Activated CD4-positive, alpha-beta T cell treated with anti-CD3 and anti-CD28 coated beads for 4 hours (primary cell): ENCODE data around the gene FKBP15.
"Not testable (repeated sequence)": the region's sequence is repeated elsewhere in the genome, so short reads cannot be mapped to it uniquely, and the experiment has no call there.

Experiments
- DNase-seq, 2 donors: peaks; one replicate each; pipeline ENCODE4 v3.0.0-alpha.2; 2020

FKBP15 gene, protein sequence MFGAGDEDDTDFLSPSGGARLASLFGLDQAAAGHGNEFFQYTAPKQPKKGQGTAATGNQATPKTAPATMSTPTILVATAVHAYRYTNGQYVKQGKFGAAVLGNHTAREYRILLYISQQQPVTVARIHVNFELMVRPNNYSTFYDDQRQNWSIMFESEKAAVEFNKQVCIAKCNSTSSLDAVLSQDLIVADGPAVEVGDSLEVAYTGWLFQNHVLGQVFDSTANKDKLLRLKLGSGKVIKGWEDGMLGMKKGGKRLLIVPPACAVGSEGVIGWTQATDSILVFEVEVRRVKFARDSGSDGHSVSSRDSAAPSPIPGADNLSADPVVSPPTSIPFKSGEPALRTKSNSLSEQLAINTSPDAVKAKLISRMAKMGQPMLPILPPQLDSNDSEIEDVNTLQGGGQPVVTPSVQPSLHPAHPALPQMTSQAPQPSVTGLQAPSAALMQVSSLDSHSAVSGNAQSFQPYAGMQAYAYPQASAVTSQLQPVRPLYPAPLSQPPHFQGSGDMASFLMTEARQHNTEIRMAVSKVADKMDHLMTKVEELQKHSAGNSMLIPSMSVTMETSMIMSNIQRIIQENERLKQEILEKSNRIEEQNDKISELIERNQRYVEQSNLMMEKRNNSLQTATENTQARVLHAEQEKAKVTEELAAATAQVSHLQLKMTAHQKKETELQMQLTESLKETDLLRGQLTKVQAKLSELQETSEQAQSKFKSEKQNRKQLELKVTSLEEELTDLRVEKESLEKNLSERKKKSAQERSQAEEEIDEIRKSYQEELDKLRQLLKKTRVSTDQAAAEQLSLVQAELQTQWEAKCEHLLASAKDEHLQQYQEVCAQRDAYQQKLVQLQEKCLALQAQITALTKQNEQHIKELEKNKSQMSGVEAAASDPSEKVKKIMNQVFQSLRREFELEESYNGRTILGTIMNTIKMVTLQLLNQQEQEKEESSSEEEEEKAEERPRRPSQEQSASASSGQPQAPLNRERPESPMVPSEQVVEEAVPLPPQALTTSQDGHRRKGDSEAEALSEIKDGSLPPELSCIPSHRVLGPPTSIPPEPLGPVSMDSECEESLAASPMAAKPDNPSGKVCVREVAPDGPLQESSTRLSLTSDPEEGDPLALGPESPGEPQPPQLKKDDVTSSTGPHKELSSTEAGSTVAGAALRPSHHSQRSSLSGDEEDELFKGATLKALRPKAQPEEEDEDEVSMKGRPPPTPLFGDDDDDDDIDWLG

DNA sequence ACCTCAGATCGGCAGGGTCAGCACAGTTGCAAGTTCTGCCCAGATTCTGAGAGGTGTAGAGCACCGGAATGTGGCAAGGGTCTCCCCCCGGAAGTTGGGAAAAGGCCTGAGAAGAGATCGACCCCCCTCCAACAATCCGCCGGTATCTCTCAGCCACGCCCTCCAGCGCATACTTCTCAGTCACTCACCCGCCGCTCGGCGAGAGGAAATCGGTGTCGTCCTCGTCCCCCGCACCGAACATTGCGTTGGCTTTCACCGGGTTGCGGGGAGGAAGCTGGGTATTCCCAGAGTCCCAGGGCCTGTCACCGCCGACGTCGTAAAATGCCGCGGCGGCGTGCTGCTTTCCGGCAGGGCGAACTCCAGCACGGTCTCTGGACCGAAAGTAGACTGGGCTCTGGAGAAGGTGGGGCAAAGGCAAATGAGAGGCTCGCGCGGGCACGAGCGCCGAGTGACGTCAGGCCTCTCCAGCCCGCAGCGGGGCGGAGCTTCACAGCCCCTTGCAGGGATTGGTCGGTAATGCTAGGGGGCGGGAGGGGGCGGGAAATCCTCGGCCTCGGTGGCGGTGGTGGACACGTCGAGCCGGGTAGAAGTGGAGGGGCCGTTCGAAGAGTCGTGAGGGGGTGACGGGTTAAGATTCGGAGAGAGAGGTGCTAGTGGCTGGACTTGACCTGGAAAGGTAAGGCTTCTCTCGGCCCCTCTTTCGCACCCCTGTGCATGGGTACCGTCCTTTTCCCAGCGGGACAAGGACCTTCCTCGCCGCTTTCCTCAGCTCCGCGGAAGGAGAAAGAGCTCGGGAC is at the start of gene FKBP15, which contains the start of gene SLC31A1:
Gene FKBP15, minus strand, starts transcription at position 275 of the 797 bp plus-strand sequence. Its CDS starts 34 bp downstream, at position 241.
Gene SLC31A1, plus strand, starts transcription at position 542 of the 797 bp plus-strand sequence. CDS start 34,605 bp downstream, outside the sequence.
- peak; percentile 95 to 97 for DNase-seq

DNA sequence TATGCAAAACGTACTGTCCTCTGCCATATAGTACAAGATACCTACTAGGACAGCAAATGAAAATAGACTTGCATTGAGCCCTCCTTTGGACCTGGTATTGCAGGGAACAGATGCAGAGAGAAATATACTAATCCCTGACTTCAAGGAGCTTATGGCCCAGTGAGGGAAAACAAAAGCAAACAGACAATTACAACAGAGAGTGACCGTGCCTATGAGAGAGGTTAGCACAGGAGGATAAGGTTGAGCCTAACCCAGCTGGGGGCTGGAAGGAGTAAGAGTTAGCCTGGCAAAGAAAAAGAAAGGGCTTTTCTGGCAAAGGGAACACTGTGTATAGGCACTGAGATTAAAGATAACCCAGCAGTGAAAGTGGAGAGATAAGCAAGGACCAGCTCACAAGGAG is 48.8 kb upstream of the FKBP15 start:
- DNase-seq: no peak

DNA sequence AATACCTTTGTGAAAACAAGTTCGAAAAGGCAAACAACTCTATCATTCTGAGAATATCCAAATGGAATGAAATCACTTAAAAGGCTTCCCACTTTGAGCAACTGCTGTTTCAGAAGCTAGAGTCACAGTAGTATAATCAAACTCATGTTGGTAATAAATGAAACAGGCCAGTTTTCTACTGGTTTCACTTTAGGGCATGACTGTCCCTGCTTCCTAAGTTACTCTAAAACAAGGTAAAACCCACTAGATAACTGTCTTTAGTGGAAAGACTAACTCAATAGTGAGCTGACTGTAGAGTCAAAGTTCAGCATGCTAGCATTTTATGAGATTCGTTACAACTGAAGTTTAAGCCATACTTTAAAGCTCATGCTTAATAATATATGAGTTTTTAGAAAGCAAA is 48.3 kb upstream of the FKBP15 start:
- DNase-seq: no peak

DNA sequence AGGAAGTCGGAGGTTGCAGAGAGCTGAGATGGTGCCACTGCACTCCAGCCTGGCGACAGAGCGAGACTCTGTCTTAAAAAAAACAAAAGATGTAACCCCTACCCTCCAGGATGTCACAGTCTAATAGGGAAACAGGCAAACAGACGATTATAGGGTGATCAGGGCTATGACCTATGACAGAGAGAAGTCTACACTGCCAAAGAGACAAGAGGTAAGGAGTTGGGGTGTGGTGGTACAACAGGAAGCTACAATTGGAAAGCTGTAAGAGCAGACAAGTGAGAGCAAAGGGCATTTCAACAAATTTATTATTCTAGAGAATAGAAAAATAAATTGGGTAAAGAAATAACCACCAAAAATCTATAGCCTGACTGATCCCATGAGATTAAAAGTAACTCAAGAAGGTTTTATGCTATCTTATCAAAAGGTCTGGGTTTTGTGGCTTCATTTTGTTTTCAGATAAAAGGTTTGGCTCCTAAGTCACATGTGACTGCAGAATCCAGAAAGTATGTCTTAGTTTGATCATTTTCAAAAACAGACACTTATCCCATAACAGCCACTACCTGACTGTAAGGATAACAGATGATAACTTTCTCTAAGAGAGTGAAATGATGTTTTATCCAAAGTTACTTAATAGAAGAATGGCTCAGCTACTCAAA is 47.0 kb upstream of the FKBP15 start:
- DNase-seq: no peak

DNA sequence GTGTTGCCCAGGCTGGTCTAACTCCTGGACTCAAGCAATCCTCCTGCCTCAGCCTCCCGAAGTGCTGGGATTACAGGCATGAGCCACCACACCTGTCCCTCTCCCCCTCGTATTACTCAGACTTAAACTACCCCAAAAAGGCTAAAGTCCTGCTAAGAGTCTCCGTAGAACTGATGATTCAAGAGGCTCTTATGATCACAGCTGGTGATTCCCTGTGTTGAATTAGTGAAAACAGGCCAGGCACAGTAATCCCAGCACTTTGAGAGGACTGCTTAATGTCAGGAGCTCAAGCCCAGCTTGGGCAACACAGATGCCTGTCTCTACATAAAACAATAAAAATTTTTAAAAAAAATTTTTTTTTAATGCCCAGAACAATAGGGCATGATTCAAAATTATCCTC is 45.1 kb upstream of the FKBP15 start:
- DNase-seq: no peak

DNA sequence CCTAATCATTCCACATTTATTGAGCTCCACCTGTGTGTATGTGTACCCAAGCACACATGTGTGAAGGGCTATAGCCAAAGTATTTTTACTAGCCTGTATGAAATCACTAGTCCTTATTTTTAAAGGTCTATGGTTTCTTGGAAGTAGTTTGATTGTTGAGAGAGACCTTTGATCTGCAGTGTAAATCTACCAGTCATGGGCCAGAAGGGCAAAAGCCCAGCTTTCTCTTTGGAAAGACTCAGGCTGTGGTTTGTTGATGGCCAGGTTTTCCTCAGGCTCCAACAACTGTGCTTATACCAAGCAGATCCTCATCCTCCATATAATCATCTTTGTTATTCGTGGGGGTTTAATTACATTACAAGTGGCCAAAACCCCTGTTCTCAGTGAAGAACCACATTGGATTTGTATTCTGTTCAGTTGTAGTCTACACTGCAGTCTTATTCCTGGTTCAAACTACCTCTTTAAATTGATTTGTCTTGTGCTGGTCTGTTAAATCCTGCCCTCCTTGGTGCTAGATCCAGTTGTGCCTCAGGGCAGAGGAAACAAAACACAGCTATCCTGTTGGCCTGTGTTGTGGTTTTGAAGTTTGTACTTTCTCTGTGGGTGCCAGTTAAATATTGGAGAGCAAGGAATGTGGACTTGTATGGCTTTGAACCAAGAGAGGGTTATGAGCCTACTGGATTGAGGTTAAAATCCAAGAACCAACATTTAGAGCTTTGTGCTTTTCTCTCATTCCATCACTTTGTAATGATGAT is 41.0 kb upstream of the FKBP15 start:
- no peak for DNase-seq

DNA sequence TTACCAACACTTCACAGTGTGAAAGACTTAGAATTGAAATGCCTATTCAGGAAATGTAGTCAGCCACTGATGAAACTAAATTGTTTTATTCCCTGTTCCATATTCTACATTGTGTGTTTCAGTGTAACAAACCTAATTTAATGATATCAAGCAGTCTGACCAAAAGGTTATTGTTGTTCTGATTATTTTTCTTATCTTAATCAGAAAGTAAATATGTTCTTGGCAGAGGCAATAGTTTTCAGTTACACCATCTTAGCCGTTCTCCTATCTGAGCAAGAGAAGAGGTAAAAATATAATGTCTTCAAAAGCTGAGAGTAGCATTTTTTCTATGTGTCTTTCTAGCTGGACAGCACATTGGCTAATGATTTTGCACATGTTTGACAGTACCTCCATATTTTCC is 37.2 kb upstream of the FKBP15 start:
- no peak for DNase-seq

DNA sequence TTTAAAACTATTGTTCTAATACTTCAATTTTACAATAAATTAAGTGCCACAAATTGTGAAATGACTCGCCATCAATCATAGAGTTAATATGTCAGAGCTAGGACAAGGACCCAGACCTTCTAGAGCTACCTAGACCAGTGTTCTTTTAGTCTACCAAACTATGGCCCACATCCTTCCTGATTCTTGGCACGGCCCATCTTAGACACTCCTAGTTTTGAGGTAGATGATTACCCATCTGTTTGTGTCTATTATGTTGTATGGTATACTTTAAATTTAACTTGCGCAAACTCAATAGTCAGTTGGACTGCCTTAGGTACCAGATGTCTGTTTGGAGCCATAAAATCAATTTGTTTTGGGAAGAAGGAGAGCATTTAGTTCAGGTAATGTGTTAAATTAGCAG is 36.8 kb upstream of the FKBP15 start:
- no peak for DNase-seq

DNA sequence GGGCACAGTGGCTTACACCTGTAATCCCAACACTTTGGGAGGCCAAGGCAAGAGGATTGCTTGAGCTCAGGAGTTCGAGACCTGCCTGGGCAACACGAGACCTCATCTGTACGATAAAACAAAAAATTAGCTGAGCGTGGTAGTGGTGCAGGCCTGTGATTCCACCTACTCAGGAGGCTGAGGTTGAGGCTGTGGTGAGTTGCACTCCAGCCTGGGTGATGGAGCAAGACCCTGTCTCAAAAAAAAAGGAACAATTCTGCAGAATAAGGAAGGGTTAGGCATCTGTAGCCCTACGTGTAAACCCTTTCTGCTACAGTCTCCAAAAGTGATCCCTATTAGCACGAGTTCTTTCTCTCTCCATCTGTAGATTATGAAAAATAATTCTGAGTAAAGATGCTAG is 34.4 kb upstream of the FKBP15 start:
- no peak for DNase-seq

DNA sequence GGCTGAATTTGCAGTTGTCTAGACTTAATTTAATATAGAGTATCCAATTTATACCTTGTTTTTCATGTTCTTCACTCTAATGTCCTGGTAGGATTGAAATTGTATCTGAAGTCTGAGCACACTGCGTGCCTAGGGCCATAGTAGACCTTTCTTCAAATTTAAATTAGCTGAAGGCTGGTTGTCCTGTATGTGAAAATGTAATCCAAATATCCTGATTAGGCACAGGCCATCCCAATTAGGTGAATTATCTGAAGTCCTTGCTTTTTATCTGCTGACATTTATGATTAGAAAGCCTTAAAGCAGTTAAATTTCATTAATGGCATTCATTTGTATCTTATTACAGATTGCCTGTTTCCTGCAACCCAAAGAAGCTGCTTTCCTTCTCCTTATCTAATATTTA is 33.9 kb upstream of the FKBP15 start:
- DNase-seq: no peak

DNA sequence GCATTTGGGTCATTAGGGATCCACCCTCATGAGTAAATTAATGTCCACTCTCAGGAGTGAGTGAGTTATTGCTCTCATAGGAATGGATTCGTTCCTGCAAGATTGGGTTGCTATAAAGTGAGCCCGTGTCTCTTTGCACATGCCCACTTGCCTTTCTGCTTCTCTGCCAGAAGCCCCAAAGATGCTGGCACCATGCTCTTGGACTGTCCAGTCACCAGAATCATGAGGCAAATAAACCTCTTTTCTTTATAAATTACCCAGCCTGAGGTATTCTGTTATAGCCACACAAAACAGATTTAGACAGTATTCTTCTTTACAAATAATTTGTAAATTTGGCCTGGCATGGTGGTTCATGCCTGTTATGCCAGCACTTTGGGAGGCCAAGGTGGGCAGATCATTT is 29.7 kb upstream of the FKBP15 start:
- DNase-seq: no peak

DNA sequence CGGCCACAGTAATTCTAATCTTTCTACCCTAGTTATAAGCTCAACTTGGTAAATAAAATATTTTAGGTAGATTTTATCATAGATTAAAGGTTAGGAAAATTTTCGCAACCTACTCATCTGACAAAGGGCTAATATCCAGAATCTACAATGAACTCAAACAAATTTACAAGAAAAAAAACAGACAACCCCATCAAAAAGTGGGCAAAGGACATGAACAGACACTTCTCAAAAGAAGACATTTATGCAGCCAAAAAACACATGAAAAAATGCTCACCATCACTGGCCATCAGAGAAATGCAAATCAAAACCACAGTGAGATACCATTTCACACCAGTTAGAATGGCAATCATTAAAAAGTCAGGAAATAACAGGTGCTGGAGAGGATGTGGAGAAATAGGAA is 28.6 kb upstream of the FKBP15 start:
- DNase-seq: not testable (repeated sequence)

DNA sequence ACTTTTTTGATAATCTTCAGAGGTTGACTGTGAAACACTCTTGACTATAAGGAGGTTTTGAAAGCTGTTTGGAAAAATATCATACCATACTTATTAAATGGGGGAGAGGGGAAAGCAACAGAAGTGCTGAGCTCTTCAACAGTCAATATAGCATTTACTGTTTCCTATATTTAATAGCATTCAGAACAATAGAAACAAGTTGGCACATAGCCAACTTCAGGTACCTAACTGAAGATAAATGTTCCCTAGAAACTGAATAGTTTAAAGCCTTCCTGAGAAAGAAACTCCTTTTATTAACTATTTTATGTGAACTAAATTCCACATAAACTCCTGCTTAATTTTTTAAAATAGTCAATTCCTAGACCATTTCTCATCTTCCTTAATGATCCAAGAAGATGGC is 26.6 kb upstream of the FKBP15 start:
- DNase-seq: no peak

DNA sequence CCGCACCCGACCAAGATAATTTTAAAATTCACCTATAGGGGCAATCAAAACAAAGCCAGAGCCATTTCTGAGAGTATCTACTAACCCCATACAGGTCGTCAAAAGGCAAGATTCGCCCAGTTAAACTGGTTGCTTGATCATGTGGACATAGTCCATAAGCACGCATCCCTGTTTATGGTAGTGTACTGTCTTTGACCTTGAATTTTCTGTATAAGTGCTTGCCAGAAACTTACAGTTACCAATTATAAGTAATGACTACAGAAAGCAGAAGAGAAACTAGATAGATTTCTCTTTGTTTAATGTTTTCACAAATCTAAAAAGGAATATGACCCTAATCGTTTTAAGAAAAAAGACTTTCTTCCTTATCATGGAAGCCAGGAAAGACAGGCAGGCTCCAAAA is 25.9 kb upstream of the FKBP15 start:
- no peak for DNase-seq

DNA sequence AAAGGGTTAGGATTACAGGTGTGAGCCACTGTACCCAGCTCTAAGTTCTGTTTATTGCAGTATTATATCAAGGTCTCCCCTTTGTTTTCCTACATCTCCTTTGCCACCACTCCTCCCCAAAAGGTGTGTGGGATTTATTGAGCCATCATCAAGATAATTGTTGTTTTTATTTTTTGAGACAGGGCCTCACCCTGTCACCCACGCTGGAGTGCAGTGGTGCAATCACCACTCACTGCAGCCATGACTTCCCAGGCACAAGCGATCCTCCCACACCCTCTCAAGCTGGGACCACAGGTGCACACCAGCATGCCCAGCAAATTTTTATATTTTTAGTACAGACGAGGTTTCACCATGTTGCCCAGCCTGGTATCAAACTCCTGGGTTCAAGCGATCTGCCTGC is 24.8 kb upstream of the FKBP15 start:
- no peak for DNase-seq

DNA sequence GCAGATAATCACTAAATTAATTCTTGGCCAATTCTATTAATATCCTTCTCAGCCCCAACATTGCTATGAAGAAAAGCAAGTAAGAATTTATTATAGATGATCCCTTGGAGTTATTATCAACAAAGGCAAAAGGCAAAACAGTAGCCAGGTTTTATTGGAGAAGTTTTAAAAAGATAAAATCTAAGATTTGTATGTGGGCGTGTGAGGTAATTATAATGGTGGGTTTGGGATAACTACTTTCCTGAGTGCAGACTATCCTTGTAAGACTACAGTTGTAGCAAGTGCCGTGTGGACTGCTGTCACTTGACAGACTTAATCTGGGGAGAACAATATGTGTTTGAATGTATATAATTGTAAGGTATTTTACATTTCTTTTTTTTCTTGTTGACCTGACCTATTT is 23.5 kb upstream of the FKBP15 start:
- DNase-seq: no peak

DNA sequence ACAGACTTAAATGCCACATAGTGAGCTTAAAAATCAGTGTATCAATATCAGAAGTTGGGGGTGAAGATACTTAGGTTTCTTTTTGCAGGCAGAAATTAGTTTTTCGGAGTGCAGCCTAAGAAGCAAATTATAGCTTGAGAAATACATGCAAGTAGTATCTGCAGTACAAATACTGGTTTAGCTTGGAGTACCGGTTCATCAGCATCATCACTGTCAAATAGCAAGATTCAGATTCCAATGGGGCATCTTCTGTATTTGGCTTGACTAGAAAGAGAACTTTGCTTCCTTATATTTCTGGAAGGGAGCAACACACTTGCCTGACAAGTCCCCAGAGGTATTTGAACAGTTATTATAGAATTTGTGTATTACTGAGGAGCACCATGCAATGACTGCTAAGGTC is 20.1 kb upstream of the FKBP15 start:
- no peak for DNase-seq

DNA sequence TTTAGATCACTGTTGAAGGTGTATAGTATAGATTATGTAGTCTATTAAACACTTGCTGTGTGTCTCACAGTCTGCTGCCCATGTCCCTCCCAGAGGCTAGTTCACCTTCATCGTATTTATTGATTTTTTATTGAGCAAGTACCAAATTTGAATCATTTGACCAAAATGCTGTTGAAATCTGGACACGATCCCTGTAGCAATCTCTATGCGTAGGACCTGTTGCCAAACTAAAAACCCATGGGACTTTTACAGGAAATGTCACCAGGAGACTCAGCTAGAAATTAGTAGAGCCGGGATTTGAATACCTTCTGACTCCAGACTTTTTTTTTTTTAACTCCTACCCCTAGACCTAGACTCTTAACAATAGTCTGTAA is 17.8 kb upstream of the FKBP15 start:
- no peak for DNase-seq

DNA sequence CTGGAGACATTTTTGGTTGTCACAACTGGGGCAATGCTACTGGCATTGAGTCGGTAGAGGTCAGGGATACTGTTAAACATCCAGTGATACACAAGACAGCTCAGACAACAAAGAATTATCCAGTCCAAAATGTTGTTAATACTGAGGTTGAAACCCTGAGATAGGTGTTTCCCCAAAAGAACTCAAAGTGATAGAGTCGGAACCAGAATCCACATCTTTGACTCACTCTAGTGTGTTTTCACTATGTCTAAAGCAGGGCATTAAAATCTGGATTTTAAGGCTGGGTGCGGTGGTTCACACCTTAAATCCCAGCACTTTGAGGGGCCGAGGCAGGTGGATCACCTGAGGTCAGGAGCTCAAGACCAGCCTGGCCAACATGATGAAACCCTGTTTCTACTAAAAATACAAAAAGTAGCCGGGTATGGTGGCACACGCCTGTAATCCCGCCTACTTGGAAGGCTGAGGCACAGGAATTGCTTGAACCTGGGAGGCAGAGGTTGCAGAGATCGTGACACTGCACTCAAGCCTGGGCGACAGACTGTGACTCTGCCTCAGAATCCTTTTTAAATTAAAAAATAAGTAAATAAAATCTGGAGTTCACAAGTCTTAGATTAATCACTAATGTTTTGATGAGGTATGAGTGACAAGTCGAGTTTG is 17.3 kb upstream of the FKBP15 start:
- DNase-seq: no peak

DNA sequence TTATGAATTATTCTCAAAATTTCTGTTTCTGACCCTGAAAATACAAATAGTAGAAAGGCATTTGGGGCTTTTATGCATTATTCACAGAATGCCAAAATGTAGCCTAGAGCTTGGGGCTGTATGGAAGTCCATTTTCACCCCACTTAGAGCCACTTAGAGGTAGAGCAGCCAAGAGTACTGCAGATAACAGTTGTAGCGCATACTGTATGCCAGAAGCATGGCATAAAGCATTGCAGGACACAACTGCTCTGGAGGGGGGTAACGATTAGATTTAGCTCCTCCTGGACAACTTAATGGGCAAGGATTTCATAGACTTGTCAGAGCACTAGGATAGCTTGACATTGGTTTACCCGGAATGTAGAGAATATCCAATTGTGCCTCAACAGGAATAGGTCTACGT is 15.9 kb upstream of the FKBP15 start:
- DNase-seq: no peak
